Smooth muscle cell of the brain vasculature (primary cell): ENCODE data around the gene FASTKD1.
"Not testable (repeated sequence)": the region's sequence is repeated elsewhere in the genome, so short reads cannot be mapped to it uniquely, and the experiment has no call there.

Experiments used
- DNase-seq: peaks from one replicate; pipeline ENCODE4 v3.0.0-alpha.2; 2012; ENCODE audit warnings: low read depth, low spot score

Gene FASTKD1

DNA sequence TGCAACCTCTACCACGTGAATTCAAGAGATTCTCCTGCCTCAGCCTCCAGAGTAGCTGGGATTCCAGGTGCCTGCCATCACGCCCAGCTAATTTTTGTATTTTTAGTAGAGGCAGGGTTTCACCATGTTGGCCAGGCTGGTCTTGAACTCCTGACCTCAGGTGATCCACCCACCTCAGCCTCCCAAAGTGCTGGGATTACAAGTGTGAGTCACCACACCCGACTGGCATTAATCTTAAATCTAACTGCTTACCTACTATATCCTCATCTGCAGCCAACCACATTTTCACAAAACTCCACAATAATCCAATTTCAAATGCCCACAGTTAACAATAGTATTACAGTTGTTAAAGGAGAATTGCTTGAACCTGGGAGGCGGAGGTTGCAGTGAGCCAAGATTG lies 2.9 kb downstream of the FASTKD1 start:
- DNase-seq, result not testable (repeated sequence)

DNA sequence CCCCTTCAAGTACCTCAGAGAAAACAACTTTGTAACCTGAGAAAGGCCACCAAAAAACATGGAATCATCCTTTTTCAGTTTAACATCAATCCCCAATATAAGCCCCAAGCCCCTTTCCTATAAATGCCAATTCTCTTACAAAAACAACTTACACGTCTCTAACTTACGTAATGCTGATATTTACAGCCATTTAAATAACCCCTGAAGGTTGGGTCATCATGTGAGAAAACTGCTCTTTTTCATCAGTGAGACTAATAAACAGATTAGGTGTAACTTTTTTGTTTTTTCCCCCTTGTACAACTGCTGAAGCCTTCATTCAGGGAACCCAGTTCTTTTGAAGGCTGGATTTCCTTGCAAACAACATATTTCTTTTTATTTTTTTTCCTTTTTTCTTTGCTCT lies 3.7 kb downstream of the FASTKD1 start:
- DNase-seq, result no peak

DNA sequence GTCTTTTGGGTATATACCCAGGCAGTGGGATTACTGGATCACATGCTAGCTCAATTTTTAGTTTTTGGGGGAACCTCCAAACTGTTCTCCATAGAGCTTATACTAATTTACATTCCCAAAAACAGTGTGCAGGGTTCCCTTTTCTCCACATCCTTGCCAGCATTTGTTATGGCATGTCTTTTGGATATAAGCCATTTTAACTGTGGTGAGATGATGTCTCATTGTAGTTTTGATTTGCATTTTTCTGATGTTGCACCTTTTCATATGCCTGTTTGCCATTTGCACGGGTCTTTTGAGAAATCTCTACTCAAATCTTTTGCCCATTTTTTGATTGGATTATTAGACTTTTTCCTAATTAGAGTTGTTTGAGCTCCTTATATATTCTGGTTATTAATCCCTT lies 8.0 kb downstream of the FASTKD1 start:
- DNase-seq, result no peak

DNA sequence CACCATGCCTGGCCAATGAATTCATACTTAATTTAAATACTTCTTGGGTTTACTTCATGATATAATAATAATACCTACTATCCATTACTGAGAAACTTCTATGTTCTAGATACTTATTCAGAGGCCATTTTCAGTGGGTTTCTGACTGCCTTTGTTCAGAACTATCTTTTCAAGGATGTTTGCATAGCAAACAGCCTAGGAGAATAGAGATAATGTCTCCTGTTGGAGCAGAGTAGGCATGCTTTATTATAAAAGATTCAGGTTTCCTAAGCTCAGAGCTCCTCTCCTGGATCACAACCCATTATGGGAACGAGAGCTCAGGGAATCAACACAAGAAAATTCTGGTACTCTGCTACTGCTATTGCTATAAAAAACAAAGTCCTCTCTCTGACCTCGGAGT lies 11.1 kb downstream of the FASTKD1 start:
- no peak for DNase-seq

DNA sequence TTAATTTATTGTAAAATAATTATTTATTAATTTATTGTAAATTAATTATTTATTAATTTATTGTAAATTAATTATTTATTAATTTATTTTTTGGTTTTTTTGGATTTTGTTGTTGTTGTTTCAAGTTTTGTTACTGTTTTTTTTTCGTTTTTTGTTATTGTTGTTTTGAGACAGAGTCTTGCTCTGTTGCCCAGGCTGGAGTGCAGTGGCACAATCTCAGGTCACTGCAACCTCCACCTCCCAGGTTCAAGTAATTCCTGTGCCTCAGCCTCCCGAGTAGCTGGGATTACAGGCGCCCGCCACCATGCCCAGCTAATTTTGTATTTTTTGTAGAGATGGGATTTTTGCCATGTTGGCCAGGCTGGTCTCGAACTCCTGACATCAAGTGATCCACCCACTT lies 11.6 kb downstream of the FASTKD1 start:
- DNase-seq, result not testable (repeated sequence)

DNA sequence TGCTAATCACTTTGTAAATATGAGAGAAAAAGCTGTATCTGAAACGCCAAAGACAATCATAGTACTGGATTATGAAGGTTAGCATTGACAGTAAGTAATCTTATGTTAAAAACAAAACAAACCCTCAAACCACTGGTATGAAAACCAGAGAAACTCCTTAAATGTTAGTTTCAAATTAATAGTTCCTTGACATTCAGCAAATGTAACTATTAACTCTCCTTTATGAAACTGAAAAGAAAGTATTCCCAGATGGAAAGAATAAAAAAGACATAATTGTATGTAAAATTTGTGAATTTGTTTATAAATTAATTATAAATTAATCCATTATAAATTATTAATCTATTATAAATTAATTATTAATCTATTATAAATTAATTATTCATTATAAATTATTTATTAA lies 12.3 kb downstream of the FASTKD1 start:
- DNase-seq, result no peak

DNA sequence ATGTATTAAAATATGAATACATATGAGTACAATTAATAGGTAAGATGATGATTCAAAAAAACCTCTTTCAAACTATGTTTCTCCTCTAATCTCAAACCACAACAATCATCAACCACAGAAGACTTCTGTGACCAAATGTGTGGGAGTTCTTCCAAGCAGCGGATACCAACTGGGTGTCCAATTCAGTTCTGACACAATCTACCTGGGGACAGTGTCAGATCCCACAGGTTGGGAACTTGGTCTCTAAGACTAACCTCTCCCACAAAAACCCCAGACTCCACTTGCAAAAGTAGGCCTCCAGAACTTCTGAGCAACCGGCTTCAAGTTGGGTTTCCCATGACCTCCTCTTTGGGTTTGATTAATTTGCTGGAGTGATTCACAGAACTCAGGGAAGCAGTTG lies 26.9 kb downstream of the FASTKD1 start:
- DNase-seq, result no peak

DNA sequence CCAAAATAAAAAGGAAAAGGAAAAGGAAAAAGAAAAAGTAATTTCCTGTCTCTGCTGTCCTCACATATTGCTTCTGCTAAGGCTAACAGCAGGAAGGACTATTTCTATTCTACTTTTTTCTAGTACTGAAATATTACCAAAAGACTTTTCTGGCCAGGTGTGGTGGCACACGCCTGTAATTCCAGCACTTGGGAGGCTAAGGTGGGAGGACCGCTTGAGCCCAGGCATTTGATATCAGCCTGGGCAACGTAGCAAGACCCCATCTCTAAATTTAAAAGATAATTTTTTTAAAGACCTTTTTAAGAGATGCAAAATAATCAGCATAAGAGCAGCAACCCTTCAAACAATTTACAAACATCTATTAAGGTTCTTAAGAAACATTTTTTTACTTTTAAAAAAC lies 31.2 kb downstream of the FASTKD1 start:
- no peak for DNase-seq

DNA sequence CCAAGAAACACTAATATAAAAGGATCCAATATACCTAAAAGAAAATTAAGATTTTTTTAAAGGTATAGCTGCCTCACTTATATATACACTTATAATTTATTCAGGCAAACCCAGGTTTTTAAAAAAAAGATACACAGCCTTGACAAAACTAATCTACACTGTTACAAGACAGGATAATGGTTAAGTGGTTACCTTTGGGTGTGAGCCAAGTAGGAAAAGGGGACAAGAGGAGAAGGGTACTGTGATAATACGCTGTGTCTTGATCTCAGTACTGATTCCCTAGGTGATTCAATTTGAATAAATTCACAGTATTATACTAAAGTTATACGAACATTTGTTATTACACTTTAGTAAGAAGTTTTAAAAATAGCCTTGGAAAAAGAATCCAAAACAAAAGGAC lies 33.5 kb downstream of the FASTKD1 start:
- DNase-seq, result no peak

DNA sequence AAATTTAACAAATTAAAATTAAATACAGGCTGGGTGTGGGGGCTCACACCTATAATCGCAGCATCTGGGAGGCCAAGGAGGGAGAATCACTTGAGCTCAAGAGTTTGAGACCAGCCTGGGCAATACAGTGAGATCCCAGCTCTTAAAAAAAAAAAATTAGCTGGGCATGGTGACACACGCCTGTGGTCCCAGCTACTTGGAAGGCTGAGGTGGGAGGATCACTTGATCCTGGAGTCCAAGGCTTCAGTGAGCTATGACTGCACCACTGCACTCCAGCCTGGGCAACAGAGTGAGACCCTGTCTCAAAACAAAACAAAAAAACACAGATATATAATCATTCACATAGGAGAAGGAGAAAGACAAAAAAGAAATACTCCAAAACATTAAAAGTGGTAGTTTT lies 34.2 kb downstream of the FASTKD1 start:
- not testable (repeated sequence) for DNase-seq

DNA sequence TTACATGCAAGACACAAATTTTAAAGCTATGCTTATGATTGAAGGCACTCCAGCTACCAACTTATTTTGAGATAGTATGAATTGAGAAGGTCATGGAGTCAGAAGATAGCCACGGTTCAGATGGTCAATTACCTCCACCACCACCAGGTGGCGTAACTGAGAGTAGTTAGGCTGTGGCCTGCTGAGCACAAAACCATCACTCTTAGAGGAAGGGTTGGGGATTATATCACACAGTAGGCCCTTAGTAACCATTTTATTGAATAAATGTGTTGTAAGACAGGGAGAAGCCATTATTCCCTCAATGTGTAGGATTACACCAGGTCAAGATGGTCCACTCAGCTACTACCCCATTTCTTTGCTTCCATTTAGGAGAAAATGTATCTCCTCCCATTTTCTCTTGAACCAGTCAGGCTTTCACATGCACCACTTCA lies 45.4 kb downstream of the FASTKD1 start:
- DNase-seq, result no peak

DNA sequence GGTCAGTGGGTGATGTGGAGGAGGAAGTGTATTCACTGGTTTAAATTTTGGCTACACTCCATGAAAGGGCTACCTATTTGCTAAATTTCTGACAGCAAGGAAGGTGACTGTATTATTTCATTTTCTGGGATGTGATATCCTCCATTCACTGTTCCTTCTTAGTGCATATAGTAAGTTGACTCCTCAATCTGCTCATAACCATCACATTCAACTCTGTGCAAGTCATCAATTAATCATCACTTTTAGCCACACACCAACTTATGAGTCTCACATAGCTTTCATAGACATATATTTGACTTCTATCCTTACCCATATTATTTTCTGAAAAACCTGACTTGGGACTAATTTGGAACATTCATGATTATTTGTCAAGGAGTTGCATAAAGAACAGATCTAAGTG lies 47.2 kb downstream of the FASTKD1 start:
- no peak for DNase-seq

DNA sequence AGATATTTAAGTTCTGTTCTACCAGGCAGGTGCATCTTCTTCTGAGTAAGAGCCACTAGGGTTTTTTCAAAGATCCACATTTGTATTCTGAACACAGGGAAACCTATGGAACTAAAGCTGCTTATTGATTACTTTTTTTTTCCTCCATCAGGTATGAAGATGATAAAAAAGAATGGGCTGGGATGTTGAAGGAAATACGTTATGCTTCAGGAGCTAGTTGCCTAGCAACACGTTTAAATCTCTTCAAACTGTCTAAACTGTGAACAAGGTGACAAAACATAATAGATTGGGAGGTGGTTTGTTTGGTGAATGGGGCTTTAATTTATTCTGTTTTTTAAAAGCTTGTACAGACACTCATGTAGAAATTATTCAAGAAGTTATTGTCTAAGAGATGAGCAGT lies 48.2 kb downstream of the FASTKD1 start:
- no peak for DNase-seq

DNA sequence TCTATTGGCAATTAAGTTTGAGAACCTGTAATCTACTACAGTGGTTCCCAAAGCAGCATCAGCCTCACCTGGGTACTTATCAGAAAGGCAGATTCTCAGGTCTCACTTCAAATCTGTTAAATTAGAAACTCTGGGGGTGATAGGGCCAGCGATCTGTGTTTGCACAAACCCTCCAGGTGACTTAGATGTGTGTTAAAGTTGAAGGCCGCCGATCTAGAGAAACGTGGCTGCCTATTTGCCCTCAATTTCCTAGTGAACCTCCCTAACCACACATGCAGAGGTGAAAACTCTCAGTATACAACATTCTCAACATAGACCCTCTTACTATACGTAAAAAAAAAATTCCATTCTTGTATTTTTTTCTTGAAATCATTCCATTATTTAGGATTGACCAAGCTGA lies 50.0 kb downstream of the FASTKD1 start:
- DNase-seq, result no peak

DNA sequence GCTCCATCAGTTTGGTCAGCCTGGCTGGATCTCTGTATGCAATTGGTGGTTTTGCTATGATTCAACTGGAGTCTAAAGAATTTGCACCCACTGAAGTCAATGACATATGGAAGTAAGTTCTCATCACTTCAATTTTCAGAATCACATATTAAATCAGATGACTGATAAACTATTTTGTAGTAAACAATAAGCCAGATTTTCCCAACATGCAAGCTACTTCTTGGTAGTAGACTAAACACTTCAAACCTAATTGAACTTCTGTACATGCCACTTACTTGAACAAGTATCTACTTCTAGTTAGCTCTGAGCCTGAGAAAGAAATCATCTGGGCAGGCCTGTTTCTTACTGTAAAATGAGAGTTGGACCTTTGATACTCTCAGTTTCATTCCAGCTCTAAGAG lies 52.8 kb downstream of the FASTKD1 start:
- DNase-seq, result no peak

DNA sequence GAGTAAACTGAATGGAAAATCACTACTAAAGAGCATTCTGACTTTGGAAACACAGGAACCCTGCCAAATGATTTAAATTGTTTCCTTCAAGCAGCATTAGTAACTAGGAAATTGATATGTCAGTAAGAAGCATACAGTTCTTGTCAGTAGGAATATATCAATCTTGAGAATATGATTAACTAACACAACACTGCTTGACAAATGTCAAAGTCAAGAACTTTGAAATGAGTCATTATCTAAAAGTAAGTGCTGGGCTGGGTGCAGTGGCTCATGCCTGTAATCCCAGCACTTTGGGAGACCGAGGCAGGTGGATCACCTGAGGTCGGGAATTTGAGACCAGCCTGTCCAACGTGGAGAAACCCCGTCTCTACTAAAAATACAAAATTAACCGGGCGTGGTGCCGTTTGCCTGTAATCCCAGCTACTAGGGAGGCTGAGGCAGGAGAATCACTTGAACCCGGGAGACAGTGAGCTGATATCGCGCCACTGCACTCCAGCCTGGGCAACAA lies 57.1 kb downstream of the FASTKD1 start:
- DNase-seq, result not testable (repeated sequence)

DNA sequence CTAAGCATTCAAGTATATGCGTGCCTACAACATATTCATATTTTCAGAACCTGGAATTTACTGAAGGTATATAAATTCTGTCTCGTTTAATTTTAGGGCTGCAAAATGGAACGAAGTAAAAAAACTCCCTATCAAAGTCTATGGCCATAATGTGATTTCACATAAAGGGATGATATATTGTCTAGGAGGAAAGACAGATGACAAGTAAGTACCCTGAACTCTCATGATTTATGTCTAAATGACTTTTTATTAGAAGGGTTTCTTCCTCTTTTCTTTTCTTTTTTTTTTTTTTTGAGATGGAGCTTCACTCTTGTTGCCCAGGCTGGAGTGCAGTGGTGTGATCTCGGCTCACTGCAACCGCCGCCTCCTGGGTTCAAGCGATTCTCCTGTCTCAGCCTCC lies 58.9 kb downstream of the FASTKD1 start:
- not testable (repeated sequence) for DNase-seq

DNA sequence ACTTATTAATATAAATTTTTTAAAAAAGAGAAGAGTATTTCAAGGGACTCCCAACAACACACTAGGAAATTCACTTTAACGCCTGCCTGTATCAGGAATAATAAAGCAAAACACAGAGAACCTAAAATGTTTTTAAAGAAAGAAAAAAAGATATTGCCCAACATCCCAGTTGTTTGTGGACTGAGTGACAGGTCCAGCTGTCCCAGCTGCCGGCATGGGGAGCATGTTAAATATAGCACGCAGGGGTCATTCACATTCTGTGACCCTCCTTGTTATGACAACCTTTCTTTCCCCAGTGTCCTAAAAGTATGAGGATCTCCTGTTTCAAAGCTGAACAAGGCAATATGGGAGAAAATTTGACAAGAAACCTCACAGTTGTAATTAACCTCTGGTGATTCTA lies 59.7 kb downstream of the FASTKD1 start:
- no peak for DNase-seq

DNA sequence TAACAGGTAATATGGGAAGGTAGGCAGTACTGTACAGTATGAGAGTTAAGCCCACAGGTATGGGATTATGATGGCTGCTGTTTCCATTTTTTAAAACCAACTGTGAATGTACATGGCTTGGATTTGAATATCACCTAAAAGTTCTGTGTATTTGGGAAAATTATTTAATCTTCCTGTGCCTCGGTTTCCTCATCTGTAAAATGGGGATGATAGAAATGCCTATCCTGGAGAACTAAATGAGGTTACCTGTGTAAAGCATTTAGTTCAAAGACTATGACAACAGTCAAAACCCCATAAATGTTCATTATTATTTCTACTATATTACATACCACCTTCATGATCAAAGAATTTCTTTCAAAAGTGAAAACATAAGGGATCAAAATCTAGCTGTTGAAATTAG lies 60.6 kb downstream of the FASTKD1 start:
- DNase-seq, result no peak

DNA sequence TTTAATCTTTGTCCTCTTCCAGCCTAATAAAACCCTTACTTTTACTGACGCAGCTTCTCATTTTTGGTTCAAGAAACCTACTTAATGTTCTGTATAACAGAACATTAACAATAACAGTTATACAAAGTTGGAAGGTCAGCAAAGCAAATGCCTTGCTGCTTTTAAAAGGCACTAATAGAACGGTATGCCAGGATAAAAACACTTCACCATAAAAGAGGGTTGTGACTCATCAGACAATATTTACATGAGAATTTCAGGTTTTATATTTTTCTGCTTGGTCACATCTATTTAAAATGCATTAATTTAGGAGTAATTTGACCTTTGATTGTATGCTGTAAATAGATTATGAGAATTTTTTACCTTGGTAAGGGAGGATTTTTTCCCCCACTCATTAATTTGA lies 61.1 kb downstream of the FASTKD1 start:
- no peak for DNase-seq

DNA sequence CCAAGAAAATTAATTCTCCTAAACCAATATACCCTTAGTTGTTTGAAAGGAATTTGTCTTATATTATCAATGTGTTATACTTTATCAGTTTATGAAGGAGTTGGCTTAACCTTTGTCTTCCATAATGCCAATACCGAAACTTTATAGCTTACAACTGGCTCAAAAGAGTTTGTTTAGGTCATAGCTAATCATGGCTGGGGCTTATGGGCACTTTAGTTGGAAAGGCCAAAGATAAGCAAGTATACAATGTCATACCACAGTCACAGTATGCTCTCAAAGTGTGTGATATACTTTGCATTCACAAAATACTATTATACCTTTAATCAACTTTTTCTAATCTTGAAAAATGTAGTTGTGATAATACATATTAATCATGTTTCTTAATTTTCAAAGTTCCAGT lies 61.8 kb downstream of the FASTKD1 start:
- DNase-seq, result no peak

DNA sequence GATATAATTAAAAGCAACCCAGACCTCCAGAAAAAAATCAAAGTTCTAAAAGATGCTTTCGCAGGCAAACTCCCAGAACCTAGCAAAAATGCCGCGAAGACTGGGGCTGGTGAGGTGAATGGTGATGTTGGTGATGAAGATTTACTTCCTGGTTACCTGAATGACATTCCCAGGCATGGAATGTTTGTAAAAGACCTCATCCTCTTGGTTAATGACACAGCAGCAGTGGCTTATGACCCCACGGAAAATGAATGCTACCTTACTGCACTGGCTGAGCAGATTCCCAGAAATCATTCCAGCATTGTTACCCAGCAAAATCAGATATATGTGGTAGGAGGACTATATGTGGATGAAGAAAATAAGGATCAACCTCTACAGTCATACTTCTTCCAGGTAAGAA lies 63.2 kb downstream of the FASTKD1 start:
- no peak for DNase-seq

DNA sequence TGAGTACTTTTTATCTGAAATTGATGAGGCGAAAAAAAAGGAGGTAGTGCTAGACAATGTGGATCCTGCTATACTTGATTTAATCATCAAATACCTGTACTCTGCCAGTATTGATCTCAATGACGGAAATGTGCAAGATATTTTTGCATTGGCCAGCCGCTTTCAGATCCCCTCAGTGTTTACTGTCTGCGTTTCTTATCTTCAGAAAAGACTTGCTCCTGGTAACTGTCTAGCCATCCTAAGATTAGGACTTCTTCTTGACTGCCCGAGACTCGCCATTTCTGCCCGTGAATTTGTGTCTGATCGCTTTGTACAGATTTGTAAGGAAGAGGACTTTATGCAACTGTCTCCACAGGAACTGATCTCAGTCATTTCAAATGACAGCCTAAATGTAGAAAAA lies 63.7 kb downstream of the FASTKD1 start:
- no peak for DNase-seq

DNA sequence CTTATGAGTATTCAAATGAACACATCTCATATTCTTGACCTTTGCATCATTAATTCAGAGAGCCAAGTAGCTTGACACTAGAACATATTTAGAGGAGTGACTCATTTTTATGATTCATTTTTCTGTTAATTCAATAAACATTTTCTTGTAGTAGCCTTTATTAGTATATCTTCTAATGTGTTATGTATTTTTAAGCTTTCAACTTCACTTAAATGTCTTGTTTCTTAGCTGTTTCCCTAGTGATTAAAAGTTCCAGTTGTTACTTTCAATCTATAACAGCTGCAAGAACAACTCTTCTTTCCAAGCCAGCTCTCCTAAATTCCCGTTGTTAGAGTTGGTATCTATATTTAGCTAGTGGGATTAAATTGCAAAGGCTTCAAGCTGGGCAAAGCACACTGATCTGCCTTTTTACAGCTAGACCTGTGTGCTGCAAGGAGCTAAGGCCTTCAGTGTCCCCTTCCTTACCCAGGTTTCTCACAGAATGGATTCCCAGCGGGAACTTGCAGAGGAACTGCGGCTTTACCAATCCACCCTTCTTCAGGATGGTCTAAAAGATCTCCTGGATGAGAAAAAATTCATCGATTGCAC lies 64.3 kb downstream of the FASTKD1 start, which contains the start of gene KLHL41:
KLHL41 (plus strand) TSS at position 405 of the 588 bp plus-strand sequence; CDS start at position 482, 77 bp downstream.
- no peak for DNase-seq
